CD4-positive, alpha-beta T cell treated with Interferon alpha-2 for 1 hour (primary cell): Measurements from ENCODE around the gene AMMECR1L.
"Not testable (repeated sequence)": the region's sequence is repeated elsewhere in the genome, so short reads cannot be mapped to it uniquely, and the experiment has no call there.

Experiments
- DNase-seq, 2 donors: peaks; one replicate each; pipeline ENCODE4 v3.0.0-alpha.2; 2020 to 2022

Gene AMMECR1L

GRCh38 chr2:127886593-127886935, 808 bp upstream of the AMMECR1L start:
- DNase-seq = not testable (repeated sequence)

GRCh38 chr2:127884861-127885740, 655 bp downstream of the AMMECR1L start:
- peak; percentile 25 to 53 for DNase-seq

GRCh38 chr2:127884436-127884835, 1.3 kb downstream of the AMMECR1L start:
- DNase-seq = no peak

GRCh38 chr2:127879899-127880298, 5.9 kb downstream of the AMMECR1L start:
- no peak for DNase-seq

GRCh38 chr2:127877626-127878025, 8.1 kb downstream of the AMMECR1L start:
- DNase-seq = no peak

GRCh38 chr2:127877136-127877535, 8.6 kb downstream of the AMMECR1L start:
- DNase-seq = no peak

- DNase-seq = no peak
Observed at GRCh38 chr2:127874378-127875269, 11.1 kb downstream of the AMMECR1L start.

GRCh38 chr2:127873707-127874303, 12.0 kb downstream of the AMMECR1L start:
- no peak for DNase-seq

- DNase-seq = no peak
Observed at GRCh38 chr2:127872354-127872753, 13.4 kb downstream of the AMMECR1L start.

- no peak for DNase-seq
Observed at GRCh38 chr2:127865926-127866325, 19.8 kb downstream of the AMMECR1L start.

GRCh38 chr2:127864877-127865276, 20.9 kb downstream of the AMMECR1L start:
- DNase-seq = no peak

- DNase-seq = no peak
Observed at GRCh38 chr2:127862228-127862627, 23.5 kb downstream of the AMMECR1L start.

GRCh38 chr2:127860130-127860529, 25.6 kb downstream of the AMMECR1L start:
- no peak for DNase-seq

- peak; percentile 74 to 77 for DNase-seq
Observed at GRCh38 chr2:127859712-127860085, 26.1 kb downstream of the AMMECR1L start.

GRCh38 chr2:127857265-127857808, 28.4 kb downstream of the AMMECR1L start:
- DNase-seq = peak in 1 of 2 donors; percentile 17

- DNase-seq = no peak
Observed at GRCh38 chr2:127853671-127854070, 32.1 kb downstream of the AMMECR1L start.

- DNase-seq = no peak
Observed at GRCh38 chr2:127852388-127852787, 33.4 kb downstream of the AMMECR1L start.

- DNase-seq = no peak
Observed at GRCh38 chr2:127847931-127848330, 37.8 kb downstream of the AMMECR1L start.

- no peak for DNase-seq
Observed at GRCh38 chr2:127844973-127845372, 40.8 kb downstream of the AMMECR1L start.

GRCh38 chr2:127843677-127844076, 42.1 kb downstream of the AMMECR1L start:
- DNase-seq = no peak

GRCh38 chr2:127841466-127842178, 44.1 kb downstream of the AMMECR1L start:
- no peak for DNase-seq

GRCh38 chr2:127840893-127841292, 44.9 kb downstream of the AMMECR1L start:
- no peak for DNase-seq
